RWPE2 (cell line): Measurements from ENCODE around the gene GMEB2.
"Not testable (repeated sequence)": the region's sequence is repeated elsewhere in the genome, so short reads cannot be mapped to it uniquely, and the experiment has no call there.

Experiments used
- ATAC-seq: fragments of 200-7000 bp; cut with Tn5 transposase; 3 replicates; pipeline ENCODE4 v1.9.1; 2021; ENCODE audit warnings: low read depth
- DNase-seq: peaks from one replicate; pipeline ENCODE4 v3.0.0-alpha.2; 2020; ENCODE audit warnings: low spot score
- H3K27ac ChIP-seq: fragments of 450-650 bp; 2 replicates; pipeline ENCODE4 v1.5.1; 2017; ENCODE audit warnings: mild to moderate bottlenecking; ENCODE audit not compliant: poor library complexity, severe bottlenecking
- H3K27me3 ChIP-seq: fragments of 250-450 bp; sonication (Bioruptor Pico); 2 replicates; pipeline ENCODE4 v1.5.1; 2021; ENCODE audit warnings: mild to moderate bottlenecking, moderate library complexity; ENCODE audit not compliant: insufficient read depth, poor library complexity, severe bottlenecking
- H3K36me3 ChIP-seq: fragments of 250-450 bp; sonication (Bioruptor Pico); 2 replicates; pipeline ENCODE4 v1.5.1; 2020; ENCODE audit warnings: low read depth, mild to moderate bottlenecking, moderate library complexity
- H3K4me1 ChIP-seq: fragments of 250-450 bp; sonication (Bioruptor Pico); 2 replicates; pipeline ENCODE4 v1.5.1; 2021; ENCODE audit warnings: mild to moderate bottlenecking, moderate library complexity; ENCODE audit not compliant: insufficient read depth, poor library complexity, severe bottlenecking
- H3K4me3 ChIP-seq: fragments of 250-450 bp; sonication (Bioruptor Pico); 2 replicates; pipeline ENCODE4 v1.5.1; 2021; ENCODE audit warnings: mild to moderate bottlenecking, moderate library complexity; ENCODE audit not compliant: severe bottlenecking
- H3K9me3 ChIP-seq: fragments of 250-450 bp; sonication (Bioruptor Pico); 2 replicates; pipeline ENCODE4 v1.5.1; 2021; ENCODE audit warnings: mild to moderate bottlenecking, moderate library complexity; ENCODE audit not compliant: severe bottlenecking
- CTCF ChIP-seq: fragments of 450-650 bp; IDR thresholded peaks from one replicate; pipeline ENCODE4 v1.5.1; 2017; ENCODE audit warnings: mild to moderate bottlenecking, moderate library complexity; ENCODE audit not compliant: poor library complexity, severe bottlenecking

Gene GMEB2

GRCh38 chr20:63660622-63661021 lies 33.7 kb upstream of the GMEB2 start:
- Histone ChIP-seq H3K27ac (no peak overlapping the region), H3K27me3 (no peaks in the 10 kb centered on the region), H3K4me1 (no peaks in the 10 kb centered on the region), H3K4me3 (no peak overlapping the region), H3K9me3 (no peaks in the 10 kb centered on the region), H3K36me3 (peaks cover 59% of the 10 kb centered on the region)
- no peak for TF ChIP-seq CTCF
- DNase-seq (no peak), ATAC-seq (no peak)

GRCh38 chr20:63660174-63660573 lies 33.3 kb upstream of the GMEB2 start:
- H3K4me1 ChIP-seq, H3K27me3 ChIP-seq, ATAC-seq, H3K4me3 ChIP-seq, H3K9me3 ChIP-seq, H3K27ac ChIP-seq, DNase-seq: not testable (repeated sequence)
- H3K36me3 ChIP-seq = peaks cover 55% of the 10 kb centered on the region

DNA sequence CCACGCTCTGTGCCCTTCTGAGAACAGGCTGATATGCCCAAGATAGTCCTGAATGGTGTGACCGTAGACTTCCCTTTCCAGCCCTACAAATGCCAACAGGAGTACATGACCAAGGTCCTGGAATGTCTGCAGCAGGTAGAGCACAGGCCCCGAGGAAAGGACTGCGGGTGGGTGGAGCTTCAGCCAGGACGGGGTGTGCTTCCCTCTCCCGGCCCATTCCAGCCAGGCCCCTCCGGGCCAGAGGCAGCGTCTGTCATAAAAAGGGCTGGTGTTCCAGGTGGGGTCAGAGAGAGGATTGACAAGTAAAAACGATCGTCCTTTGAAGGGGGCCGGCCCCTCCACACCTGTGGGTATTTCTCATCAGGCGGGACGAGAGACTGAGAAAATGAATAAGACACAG lies 32.5 kb upstream of the GMEB2 start:
- DNase-seq (no peak), ATAC-seq (peak; percentile 13; the same call in 2 of the 3 replicates)
- Histone ChIP-seq H3K27me3 (no peaks in the 10 kb centered on the region), H3K36me3 (peaks cover 47% of the 10 kb centered on the region), H3K9me3 (no peaks in the 10 kb centered on the region), H3K4me3 (peak overlapping the region; percentile 75), H3K4me1 (no peaks in the 10 kb centered on the region), H3K27ac (peak overlapping the region; percentile 48)
- TF ChIP-seq CTCF = no peak

- H3K36me3 ChIP-seq = peaks cover 40% of the 10 kb centered on the region
- H3K9me3 ChIP-seq = no peaks in the 10 kb centered on the region
- peak overlapping the region; percentile 75 for H3K4me3 ChIP-seq
- H3K27ac ChIP-seq = peak overlapping the region; percentile 48
- H3K27me3 ChIP-seq = peaks cover 1% of the 10 kb centered on the region
- ATAC-seq (peak; percentile 25), DNase-seq (no peak)
- H3K4me1 ChIP-seq = no peaks in the 10 kb centered on the region
- TF ChIP-seq CTCF = no peak
Observed at GRCh38 chr20:63658749-63659187, 31.9 kb upstream of the GMEB2 start.

DNA sequence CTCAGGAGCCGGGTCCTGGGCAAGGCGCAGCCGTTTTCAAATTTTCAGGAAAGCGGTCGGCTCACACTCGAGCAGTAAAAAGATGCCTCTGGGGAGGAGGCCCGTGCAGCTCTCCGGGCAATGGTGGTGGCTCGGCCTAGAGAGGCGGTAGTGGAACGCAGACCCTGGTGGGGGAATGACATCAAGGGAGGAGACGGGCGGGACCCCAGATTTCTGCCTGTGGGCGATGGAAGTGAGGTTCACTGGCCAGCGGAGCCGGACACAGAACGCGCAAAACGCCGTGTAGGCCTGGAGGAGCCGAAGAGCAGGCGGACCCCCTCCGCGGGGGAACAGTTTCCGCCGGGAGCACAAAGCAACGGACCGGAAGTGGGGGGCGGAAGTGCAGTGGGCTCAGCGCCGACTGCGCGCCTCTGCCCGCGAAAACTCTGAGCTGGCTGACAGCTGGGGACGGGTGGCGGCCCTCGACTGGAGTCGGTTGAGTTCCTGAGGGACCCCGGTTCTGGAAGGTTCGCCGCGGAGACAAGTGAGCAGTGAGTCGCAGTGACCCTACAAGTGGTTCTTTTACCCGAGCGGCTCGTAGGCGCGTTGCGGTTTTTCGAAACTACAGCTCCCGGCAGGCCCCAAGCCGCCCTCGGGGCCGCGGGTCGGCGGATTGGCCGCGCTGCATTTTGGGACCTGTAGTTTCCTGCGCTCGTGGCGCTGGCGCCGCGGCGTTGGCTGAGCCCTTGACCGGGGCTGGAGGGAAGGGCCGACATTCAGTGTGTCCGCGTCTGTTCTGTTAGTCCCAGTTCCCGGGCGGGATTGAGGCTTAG lies 31.2 kb upstream of the GMEB2 start, which contains the start of gene RTEL1:
Gene RTEL1, plus strand, starts transcription at position 376 of the 812 bp plus-strand sequence. CDS start 1,091 bp downstream, outside the sequence.
- Histone ChIP-seq H3K4me1 (no peaks in the 10 kb centered on the region), H3K36me3 (peaks cover 34% of the 10 kb centered on the region), H3K27ac (peak within 1 kb of the TSS; percentile 48), H3K27me3 (peaks cover 4% of the 10 kb centered on the region), H3K9me3 (no peaks in the 10 kb centered on the region), H3K4me3 (peak within 1 kb of the TSS; percentile 75)
- DNase-seq (peak; percentile 99), ATAC-seq (peak; percentile 90)
- TF ChIP-seq CTCF = no peak
